GM19468 (cell line): Measurements from ENCODE around the gene CYBC1.
A peak's percentile ranks its signal among the peaks of the same experiment; 100 is the strongest.

Source experiments
- ATAC-seq: cut with Tn5 transposase; IDR thresholded peaks from one replicate; pipeline ENCODE4 v1.9.1; 2021; ENCODE audit warnings: mild to moderate bottlenecking, moderate library complexity, moderate number of reproducible peaks; ENCODE audit not compliant: unreplicated experiment; ENCODE audit errors: extremely low read depth

CYBC1 gene

DNA sequence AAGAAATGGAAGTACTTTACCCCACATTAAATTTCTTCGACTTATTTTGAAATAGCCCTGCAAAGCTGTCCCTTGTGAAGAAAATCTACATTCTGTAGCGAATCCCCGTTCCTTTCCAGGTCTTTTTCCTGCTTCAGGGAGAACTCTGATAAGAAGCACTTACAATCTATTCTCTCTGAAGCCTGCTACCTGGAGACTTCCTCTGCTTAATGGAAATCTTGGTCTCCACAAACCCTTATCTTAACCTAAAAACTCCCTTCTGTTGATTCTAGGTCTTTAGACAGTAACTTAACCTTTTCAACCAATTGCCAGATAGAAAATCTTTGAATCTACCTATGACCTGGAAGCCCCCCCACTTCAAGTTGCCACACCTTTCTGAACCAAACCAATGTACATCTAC is 1.6 kb upstream of the CYBC1 start:
- ATAC-seq: no peak

GRCh38 chr17:82449883-82450356 is 632 bp downstream of the CYBC1 start:
- no peak for ATAC-seq

- peak; percentile 38 for ATAC-seq
Measured at GRCh38 chr17:82449131-82449882, 1.2 kb downstream of the CYBC1 start.

GRCh38 chr17:82447876-82448275 is 2.7 kb downstream of the CYBC1 start:
- ATAC-seq: no peak

GRCh38 chr17:82446649-82447048 is 3.9 kb downstream of the CYBC1 start:
- ATAC-seq: no peak

DNA sequence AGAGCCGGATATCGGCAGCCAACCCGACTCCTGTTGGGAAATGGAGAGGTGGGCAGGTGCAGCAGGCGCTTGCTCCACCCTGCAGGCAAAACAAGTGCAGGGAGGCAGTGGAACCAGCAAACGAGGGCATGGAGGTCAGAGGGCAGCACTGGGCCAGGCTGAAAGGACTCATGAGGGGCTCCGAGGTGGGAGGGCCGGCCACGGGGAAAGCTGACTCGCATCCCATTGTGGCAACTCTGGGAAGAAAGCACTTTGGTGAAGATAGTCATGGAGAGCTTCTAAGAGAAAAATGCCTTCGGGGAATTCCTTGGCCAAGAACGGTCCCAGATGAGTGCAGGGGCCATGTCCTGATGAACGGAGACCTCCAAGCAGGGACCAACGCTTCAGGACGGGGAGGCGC is 4.4 kb downstream of the CYBC1 start:
- ATAC-seq: no peak

- no peak for ATAC-seq
Measured at GRCh38 chr17:82445542-82445941, 5.0 kb downstream of the CYBC1 start.

GRCh38 chr17:82444941-82445521 is 5.5 kb downstream of the CYBC1 start:
- no peak for ATAC-seq

GRCh38 chr17:82444284-82444893 is 6.2 kb downstream of the CYBC1 start:
- ATAC-seq: no peak

GRCh38 chr17:82443465-82444283 is 6.9 kb downstream of the CYBC1 start:
- no peak for ATAC-seq

GRCh38 chr17:82442643-82443464 is 7.7 kb downstream of the CYBC1 start:
- no peak for ATAC-seq

DNA sequence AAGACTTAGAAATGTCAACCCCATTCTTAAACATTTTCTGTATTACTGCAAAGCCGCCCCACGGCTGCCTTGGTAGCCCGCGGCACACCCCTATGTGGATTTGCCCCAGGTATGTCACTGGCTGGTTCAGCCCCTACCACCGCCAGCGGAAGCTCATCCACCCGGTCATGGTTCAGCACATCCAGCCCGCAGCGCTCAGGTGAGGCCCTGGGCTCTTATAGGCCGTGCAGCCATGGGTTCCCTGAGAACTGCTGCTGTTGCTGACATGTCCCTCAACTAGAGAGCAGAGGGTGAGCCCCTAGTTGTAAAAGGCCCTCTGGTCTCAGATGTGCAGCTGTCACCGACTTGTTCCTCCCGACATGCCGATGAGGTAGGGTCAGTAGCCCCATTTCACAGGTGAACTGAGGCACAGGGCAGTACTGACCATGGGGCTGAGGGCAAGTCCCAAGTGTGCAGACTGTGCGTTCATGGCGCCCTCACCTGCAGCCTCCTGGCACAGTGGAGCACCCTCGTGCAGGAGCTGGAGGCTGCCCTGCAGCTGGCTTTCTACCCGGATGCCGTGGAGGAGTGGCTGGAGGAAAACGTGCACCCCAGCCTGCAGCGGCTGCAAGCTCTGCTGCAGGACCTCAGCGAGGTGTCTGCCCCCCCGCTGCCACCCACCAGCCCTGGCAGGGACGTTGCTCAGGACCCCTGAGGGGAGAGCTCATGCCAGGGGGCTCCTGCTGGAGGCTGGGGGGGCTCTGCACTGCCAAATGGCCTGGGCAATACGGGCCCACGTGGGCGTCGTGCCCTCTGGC is 8.7 kb downstream of the CYBC1 start:
- ATAC-seq: no peak

- ATAC-seq: no peak
Measured at GRCh38 chr17:82440991-82441627, 9.4 kb downstream of the CYBC1 start.

DNA sequence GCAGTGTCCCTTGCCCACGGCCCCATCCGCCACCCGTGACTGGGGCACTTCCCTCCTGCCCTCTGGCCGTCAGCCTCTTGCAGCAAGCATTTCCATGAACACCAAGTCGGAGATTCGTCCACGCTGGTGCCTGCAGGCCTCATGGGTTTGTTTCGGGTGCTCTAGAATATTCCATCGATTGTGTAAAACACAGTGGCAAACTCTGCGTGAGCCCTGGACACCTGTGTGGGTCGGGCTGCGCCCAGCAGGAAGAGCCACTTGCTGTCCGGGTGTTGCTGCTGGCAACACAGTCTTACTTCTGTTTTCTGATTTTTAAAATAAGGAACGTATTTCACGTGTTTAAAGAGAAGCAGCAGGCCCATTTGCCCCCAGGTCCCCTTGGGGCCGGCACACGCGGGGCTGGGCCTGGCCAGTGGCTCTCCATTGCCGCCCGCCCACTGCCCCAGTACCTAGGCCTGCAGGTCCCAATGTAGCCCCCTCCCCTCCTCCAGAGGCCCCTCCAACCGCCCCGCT is 10.0 kb downstream of the CYBC1 start:
- no peak for ATAC-seq

GRCh38 chr17:82439829-82440365 is 10.7 kb downstream of the CYBC1 start:
- no peak for ATAC-seq

DNA sequence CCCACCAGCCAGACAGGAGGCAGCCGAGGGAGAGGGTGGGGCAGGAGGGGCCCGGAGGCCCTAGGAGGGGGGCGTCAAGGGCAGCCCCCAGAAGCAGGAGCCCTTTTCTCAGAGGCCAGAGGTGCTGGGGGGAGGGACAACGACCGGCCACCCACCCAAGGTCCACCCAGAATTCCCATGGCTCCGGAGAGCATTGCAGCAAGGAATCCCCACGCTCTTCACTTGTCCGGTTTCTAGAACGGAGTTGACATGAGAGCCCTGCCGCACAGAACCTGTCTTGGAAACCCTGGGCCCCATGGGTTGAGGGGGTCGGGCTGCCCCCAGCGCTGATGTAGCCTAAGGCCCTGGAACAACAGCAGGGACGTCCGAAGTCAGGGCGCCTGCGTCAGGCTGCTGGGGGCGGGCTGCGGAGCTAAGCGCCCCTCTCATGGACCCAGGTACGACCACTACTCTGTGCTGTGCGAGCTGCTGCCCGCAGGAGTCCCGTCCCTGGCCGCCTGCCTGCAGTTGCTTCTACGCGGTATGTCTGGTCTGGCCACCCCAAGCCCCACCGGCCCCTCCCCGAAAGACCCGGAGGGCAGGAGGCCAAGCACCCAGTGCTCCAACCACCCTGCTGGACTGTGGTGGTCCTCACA is 11.2 kb downstream of the CYBC1 start:
- no peak for ATAC-seq

DNA sequence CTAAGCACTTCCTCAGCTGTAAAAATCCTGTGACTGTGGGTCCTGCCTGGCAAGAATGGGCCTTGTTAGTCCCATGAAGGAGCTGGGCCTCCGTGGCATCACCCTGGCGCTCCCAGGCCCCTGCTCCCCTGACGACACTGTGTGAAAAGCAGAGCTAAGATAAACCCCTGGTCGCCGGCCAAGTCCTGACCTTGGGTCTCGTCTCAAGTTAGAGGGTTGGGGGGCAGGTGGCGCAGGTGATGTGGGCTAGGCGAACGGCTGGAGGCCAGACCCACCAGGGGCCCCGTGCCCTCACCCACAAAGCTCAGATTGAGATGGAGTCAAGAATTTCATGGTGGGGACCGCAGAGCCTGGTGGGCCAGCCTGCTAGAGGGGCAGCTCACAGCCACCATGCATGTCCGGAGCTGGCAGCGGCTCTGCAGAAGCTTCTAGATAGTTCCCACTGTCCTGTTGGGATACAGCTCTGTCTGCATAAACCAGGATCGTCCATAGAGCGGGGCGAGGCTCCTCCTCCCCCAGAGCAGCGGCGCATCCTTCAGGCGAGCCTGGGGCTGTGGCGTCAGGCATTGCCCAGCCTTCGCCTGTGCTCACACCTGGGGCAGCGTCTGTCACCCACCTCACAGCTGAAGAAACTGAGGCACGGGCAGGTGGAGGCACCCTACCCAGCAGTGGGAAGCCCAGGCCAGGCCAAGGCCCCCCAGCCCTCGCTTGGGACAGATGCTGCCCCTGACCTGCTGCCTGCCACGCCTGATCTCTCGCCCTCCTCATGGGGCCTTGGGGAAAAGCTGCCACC is 12.0 kb downstream of the CYBC1 start:
- ATAC-seq: no peak
